OCI-LY3 (cell line): ENCODE data around the gene SATB2.

Experiments used
- H2AFZ ChIP-seq: fragments of 200-600, 300-600 bp; shearing (Covaris generic); 2 replicates; pipeline ENCODE4 v1.6.0; 2014; ENCODE audit warnings: antibody characterized with exemption, low read depth, low read length
- H3K27ac ChIP-seq: fragments of 200-600, 300-600 bp; sonication (generic); 2 replicates; pipeline ENCODE4 v1.5.1; 2014; ENCODE audit warnings: mild to moderate bottlenecking, low read length, moderate library complexity, mixed read lengths
- H3K27me3 ChIP-seq: fragments of 200-600, 300-600 bp; sonication (generic); 2 replicates; pipeline ENCODE4 v1.6.1; 2014; ENCODE audit warnings: low read depth, low read length, mixed read lengths
- H3K36me3 ChIP-seq: fragments of 200-600, 300-600 bp; sonication (generic); replicated peaks from 2 replicates; pipeline ENCODE3; 2014; ENCODE audit warnings: low read depth, low read length, mixed read lengths
- H3K4me1 ChIP-seq: fragments of 300-600, 200-600 bp; sonication (generic); 2 replicates; pipeline ENCODE4 v1.6.1; 2014; ENCODE audit warnings: low read length, mixed read lengths
- H3K4me2 ChIP-seq: fragments of 200-600, 300-600 bp; sonication (generic); 2 replicates; pipeline ENCODE4 v1.6.1; 2014; ENCODE audit warnings: low read length, mixed read lengths
- H3K4me3 ChIP-seq: fragments of 300-600, 200-600 bp; sonication (generic); 2 replicates; pipeline ENCODE4 v1.5.1; 2014; ENCODE audit warnings: antibody characterized with exemption, mild to moderate bottlenecking, low read length, moderate library complexity
- H3K79me2 ChIP-seq: fragments of 300-600, 200-600 bp; shearing (Covaris generic); 2 replicates; pipeline ENCODE4 v1.6.1; 2014; ENCODE audit warnings: mild to moderate bottlenecking, low read length, mixed read lengths
- H3K9ac ChIP-seq: fragments of 300-600, 200-600 bp; shearing (Covaris generic); 2 replicates; pipeline ENCODE4 v1.6.0; 2014; ENCODE audit warnings: mild to moderate bottlenecking, low read length, moderate library complexity
- H3K9me3 ChIP-seq: fragments of 200-600, 300-600 bp; shearing (Covaris generic); 2 replicates; pipeline ENCODE4 v1.6.1; 2014; ENCODE audit warnings: low read length, mixed read lengths; ENCODE audit not compliant: insufficient read depth
- H4K20me1 ChIP-seq: fragments of 200-600, 300-600 bp; sonication (generic); 2 replicates; pipeline ENCODE4 v1.6.1; 2016; ENCODE audit warnings: low read length, mixed read lengths; ENCODE audit not compliant: insufficient read depth
- CTCF ChIP-seq: fragments of 200-600, 300-600 bp; sonication (generic); IDR thresholded peaks from 2 replicates; pipeline ENCODE4 v1.5.1; 2014; ENCODE audit warnings: antibody characterized with exemption, low read length, low read depth
- EZH2phosphoT487 ChIP-seq: fragments of 200-600 bp; shearing (Covaris generic); IDR thresholded peaks from 2 replicates; pipeline ENCODE4 v1.6.1; 2018; ENCODE audit warnings: antibody characterized with exemption, mixed run types, low read depth

SATB2 gene

GRCh38 chr2:199439542-199439941 lies 18.2 kb downstream of the SATB2 start:
- no peaks in the 10 kb centered on the region for H3K36me3 ChIP-seq
- no peak overlapping the region for H3K4me3 ChIP-seq
- H4K20me1 ChIP-seq: 0 out of 2 replicates have a peak, but pooled peaks cover under 1% of the 10 kb centered on the region
- no peak overlapping the region for H3K27ac ChIP-seq
- H2AFZ ChIP-seq: no peak overlapping the region
- no peaks in the 10 kb centered on the region for H3K79me2 ChIP-seq
- H3K4me2 ChIP-seq: no peak overlapping the region
- no peak overlapping the region for H3K9ac ChIP-seq
- TF ChIP-seq EZH2phosphoT487 (no peak), CTCF (no peak)
- no peaks in the 10 kb centered on the region for H3K9me3 ChIP-seq
- H3K27me3 ChIP-seq: 0 out of 2 replicates have a peak, but pooled peaks cover 1% of the 10 kb centered on the region
- no peaks in the 10 kb centered on the region for H3K4me1 ChIP-seq

- Histone ChIP-seq H3K27me3 (0 out of 2 replicates have a peak, but pooled peaks cover 4% of the 10 kb centered on the region), H3K79me2 (no peaks in the 10 kb centered on the region), H3K9me3 (no peaks in the 10 kb centered on the region), H3K9ac (no peak overlapping the region), H4K20me1 (0 out of 2 replicates have a peak, but pooled peaks cover 3% of the 10 kb centered on the region), H3K4me1 (no peaks in the 10 kb centered on the region), H3K27ac (no peak overlapping the region), H2AFZ (no peak overlapping the region), H3K4me3 (no peak overlapping the region), H3K4me2 (no peak overlapping the region), H3K36me3 (no peaks in the 10 kb centered on the region)
- TF ChIP-seq EZH2phosphoT487: no peak
- TF ChIP-seq CTCF: no peak
Observed at GRCh38 chr2:199439066-199439465, 18.7 kb downstream of the SATB2 start.

GRCh38 chr2:199434555-199434954 lies 23.2 kb downstream of the SATB2 start:
- Histone ChIP-seq H3K9ac (no peak overlapping the region), H2AFZ (no peak overlapping the region), H3K4me1 (peaks cover 8% of the 10 kb centered on the region), H3K27me3 (peaks cover 15% of the 10 kb centered on the region), H3K4me3 (no peak overlapping the region), H3K36me3 (no peaks in the 10 kb centered on the region), H4K20me1 (peaks cover 10% of the 10 kb centered on the region; the same call in 1 of the 2 replicates), H3K4me2 (no peak overlapping the region), H3K9me3 (no peaks in the 10 kb centered on the region), H3K27ac (no peak overlapping the region), H3K79me2 (no peaks in the 10 kb centered on the region)
- no peak for TF ChIP-seq EZH2phosphoT487
- no peak for TF ChIP-seq CTCF

- no peak overlapping the region for H3K27ac ChIP-seq
- H3K4me3 ChIP-seq: no peak overlapping the region
- no peak overlapping the region for H3K9ac ChIP-seq
- peaks cover 10% of the 10 kb centered on the region; the same call in 1 of the 2 replicates for H4K20me1 ChIP-seq
- no peaks in the 10 kb centered on the region for H3K9me3 ChIP-seq
- H2AFZ ChIP-seq: no peak overlapping the region
- peaks cover 8% of the 10 kb centered on the region for H3K4me1 ChIP-seq
- no peaks in the 10 kb centered on the region for H3K79me2 ChIP-seq
- TF ChIP-seq CTCF (no peak), EZH2phosphoT487 (no peak)
- peak overlapping the region; percentile 36 for H3K4me2 ChIP-seq
- H3K27me3 ChIP-seq: peaks cover 15% of the 10 kb centered on the region
- H3K36me3 ChIP-seq: no peaks in the 10 kb centered on the region
Observed at GRCh38 chr2:199433204-199433832, 24.4 kb downstream of the SATB2 start.
